HG03097 (cell line): Measurements from ENCODE around the gene RPL27.

Source experiments
- ATAC-seq: cut with Tn5 transposase; IDR thresholded peaks from one replicate; pipeline ENCODE4 v1.9.1; 2021; ENCODE audit not compliant: unreplicated experiment, low FRiP score

The RPL27 gene

GRCh38 chr17:43020030-43020621 is 21.9 kb downstream of the RPL27 start:
- ATAC-seq = no peak

GRCh38 chr17:43020789-43021740 is 22.8 kb downstream of the RPL27 start:
- ATAC-seq = no peak

- no peak for ATAC-seq
Observed at GRCh38 chr17:43021741-43022512, 23.7 kb downstream of the RPL27 start, which contains the start of gene VAT1. TSS of gene VAT1 (minus strand) at chr17:43022385. CDS start at chr17:43022322, 63 bp downstream.

GRCh38 chr17:43024407-43025289 is 26.4 kb downstream of the RPL27 start, which contains the start of gene RND2:
TSS of gene RND2 (plus strand) at chr17:43025231. CDS start at chr17:43025348, 117 bp downstream.
- no peak for ATAC-seq

GRCh38 chr17:43025290-43025657 is 27.1 kb downstream of the RPL27 start:
- no peak for ATAC-seq

- no peak for ATAC-seq
Observed at GRCh38 chr17:43025766-43026537, 27.7 kb downstream of the RPL27 start.

- no peak for ATAC-seq
Observed at GRCh38 chr17:43026595-43026994, 28.4 kb downstream of the RPL27 start.

GRCh38 chr17:43027091-43028032 is 29.1 kb downstream of the RPL27 start:
- ATAC-seq = no peak

GRCh38 chr17:43028221-43028861 is 30.1 kb downstream of the RPL27 start:
- no peak for ATAC-seq

GRCh38 chr17:43030137-43030767 is 32.0 kb downstream of the RPL27 start:
- no peak for ATAC-seq

- ATAC-seq = no peak
Observed at GRCh38 chr17:43031666-43032065, 33.4 kb downstream of the RPL27 start.

- ATAC-seq = no peak
Observed at GRCh38 chr17:43033948-43034881, 36.0 kb downstream of the RPL27 start.

GRCh38 chr17:43034894-43035293 is 36.7 kb downstream of the RPL27 start:
- no peak for ATAC-seq

GRCh38 chr17:43039646-43040045 is 41.4 kb downstream of the RPL27 start:
- ATAC-seq = no peak

GRCh38 chr17:43040655-43041054 is 42.4 kb downstream of the RPL27 start:
- no peak for ATAC-seq

GRCh38 chr17:43042025-43042628 is 43.9 kb downstream of the RPL27 start:
- no peak for ATAC-seq
